ENCODE results near the gene GPR180.

GPR180 gene

DNA sequence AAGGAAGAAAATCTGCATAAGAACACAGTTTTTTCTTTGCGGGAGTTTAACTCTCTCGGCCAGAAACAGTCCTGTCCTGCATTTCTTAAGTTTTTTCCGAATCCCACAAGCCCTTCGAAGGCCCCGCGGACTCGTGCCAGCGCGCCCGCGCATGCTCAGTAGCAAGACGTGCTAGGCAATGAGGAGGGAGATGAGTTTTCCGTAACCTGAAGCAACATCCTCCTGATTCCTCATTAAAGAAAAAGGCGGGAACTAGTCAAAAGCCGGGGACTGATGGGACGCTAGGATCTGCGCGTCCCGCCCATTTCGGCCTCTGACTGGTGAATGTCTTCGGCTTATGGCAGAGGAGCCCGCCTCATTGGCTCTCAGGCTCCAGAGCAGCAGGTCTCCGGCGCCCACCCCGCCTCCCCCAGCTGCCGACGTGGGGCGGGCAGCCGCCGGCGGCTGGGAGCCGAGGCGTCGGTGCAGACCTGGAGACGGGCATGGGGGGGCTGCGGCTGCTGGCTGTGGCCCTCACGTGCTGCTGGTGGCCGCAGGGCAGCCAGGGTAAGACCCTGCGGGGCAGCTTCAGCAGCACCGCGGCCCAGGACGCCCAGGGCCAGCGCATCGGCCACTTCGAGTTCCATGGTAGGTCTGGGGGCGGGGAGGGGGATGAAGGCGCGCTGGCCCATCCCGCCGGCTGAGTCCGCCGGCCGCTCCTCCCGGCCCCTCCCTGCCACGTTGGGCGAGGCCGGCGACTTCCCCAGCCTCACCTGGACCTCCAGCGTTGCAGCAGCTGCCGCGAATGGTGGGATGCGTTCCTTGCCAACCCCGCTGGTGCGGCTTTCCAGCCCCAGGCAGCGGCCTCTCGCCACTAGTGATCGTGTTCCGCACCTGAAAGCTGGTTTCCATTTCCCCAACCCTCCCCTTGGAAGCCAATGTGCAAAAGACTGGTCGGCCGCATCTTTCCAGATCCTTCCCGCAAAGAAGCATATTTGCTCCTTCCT lies at the start of gene GPR180:
Gene GPR180, plus strand, starts transcription at position 412 of the 986 bp plus-strand sequence. Its CDS starts 71 bp downstream, at position 483.
- Histone ChIP-seq H3K4me2 (ENCODE audit: low read depth, low read length, poor library complexity, severe bottlenecking) (peak within 1 kb of the TSS; percentile 77), H3K36me3 (ENCODE audit: insufficient read depth, low read length) (no peaks in the 10 kb centered on the region), H2AFZ (ENCODE audit: low read length) (peak within 1 kb of the TSS; percentile 85), H3K9ac (ENCODE audit: low read depth, low read length, poor library complexity, severe bottlenecking) (peak within 1 kb of the TSS; percentile 74), H3K9me2 (replicated peaks; ENCODE audit: low read depth, low read length) (no peaks in the 10 kb centered on the region), H3K79me2 (ENCODE audit: insufficient read depth, low read length) (peaks cover 15% of the 10 kb centered on the region), H3K4me3 (ENCODE audit: low read length, poor library complexity, severe bottlenecking) (peak within 1 kb of the TSS; percentile 89), H3F3A (ENCODE audit: low read depth) (no peaks in the 10 kb centered on the region; the same call in 1 of the 2 replicates), H3K4me1 (ENCODE audit: insufficient read depth, low read length, poor library complexity, severe bottlenecking) (peaks cover 17% of the 10 kb centered on the region), H4K20me1 (ENCODE audit: insufficient read depth, low read length, poor library complexity, severe bottlenecking) (no peaks in the 10 kb centered on the region), H3K27me3 (ENCODE audit: insufficient read depth, low read length, poor library complexity, severe bottlenecking) (no peaks in the 10 kb centered on the region), H3K9me3 (ENCODE audit: insufficient read depth, low read depth, low read length) (no peaks in the 10 kb centered on the region)
- no peak for TF ChIP-seq EZH2phosphoT487 (IDR thresholded peaks at IDR 0.05; ENCODE audit: borderline replicate concordance)
- TF ChIP-seq, protein P1, sequence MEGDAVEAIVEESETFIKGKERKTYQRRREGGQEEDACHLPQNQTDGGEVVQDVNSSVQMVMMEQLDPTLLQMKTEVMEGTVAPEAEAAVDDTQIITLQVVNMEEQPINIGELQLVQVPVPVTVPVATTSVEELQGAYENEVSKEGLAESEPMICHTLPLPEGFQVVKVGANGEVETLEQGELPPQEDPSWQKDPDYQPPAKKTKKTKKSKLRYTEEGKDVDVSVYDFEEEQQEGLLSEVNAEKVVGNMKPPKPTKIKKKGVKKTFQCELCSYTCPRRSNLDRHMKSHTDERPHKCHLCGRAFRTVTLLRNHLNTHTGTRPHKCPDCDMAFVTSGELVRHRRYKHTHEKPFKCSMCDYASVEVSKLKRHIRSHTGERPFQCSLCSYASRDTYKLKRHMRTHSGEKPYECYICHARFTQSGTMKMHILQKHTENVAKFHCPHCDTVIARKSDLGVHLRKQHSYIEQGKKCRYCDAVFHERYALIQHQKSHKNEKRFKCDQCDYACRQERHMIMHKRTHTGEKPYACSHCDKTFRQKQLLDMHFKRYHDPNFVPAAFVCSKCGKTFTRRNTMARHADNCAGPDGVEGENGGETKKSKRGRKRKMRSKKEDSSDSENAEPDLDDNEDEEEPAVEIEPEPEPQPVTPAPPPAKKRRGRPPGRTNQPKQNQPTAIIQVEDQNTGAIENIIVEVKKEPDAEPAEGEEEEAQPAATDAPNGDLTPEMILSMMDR (conservative IDR thresholded peaks at IDR 0.05; ENCODE audit: low read length): no peak

DNA sequence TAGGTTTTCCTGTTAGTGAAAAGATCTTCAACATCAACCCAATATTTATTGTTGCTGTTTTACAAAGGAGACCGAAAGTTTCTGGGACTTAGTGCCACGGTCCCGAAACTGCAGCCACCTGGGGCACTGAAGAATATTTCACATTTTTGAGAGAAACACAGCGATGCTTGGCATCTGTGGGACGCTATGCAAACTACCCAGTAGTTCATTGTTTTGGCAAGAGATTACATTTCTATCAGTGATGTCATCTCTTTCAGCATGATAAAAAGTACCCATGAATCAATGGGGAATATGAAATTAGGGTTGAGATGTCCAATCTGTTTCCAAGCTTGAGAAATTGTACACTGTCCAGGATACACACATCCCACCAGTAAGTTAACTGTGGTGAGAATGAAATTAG lies 49.6 kb upstream of the GPR180 start:
- Histone ChIP-seq H3K4me3 (ENCODE audit: low read length, poor library complexity, severe bottlenecking) (no peak overlapping the region), H4K20me1 (ENCODE audit: insufficient read depth, low read length, poor library complexity, severe bottlenecking) (no peaks in the 10 kb centered on the region), H3K27me3 (ENCODE audit: insufficient read depth, low read length, poor library complexity, severe bottlenecking) (no peaks in the 10 kb centered on the region), H3K4me1 (ENCODE audit: insufficient read depth, low read length, poor library complexity, severe bottlenecking) (peaks cover 13% of the 10 kb centered on the region), H3K9me3 (ENCODE audit: insufficient read depth, low read depth, low read length) (no peaks in the 10 kb centered on the region), H2AFZ (ENCODE audit: low read length) (no peak overlapping the region), H3K9ac (ENCODE audit: low read depth, low read length, poor library complexity, severe bottlenecking) (no peak overlapping the region), H3K36me3 (ENCODE audit: insufficient read depth, low read length) (no peaks in the 10 kb centered on the region), H3K4me2 (ENCODE audit: low read depth, low read length, poor library complexity, severe bottlenecking) (no peak overlapping the region), H3F3A (ENCODE audit: low read depth) (0 out of 2 replicates have a peak, but pooled peaks cover 13% of the 10 kb centered on the region), H3K79me2 (ENCODE audit: insufficient read depth, low read length) (no peaks in the 10 kb centered on the region), H3K9me2 (replicated peaks; ENCODE audit: low read depth, low read length) (no peaks in the 10 kb centered on the region)
- TF ChIP-seq, protein P1 (conservative IDR thresholded peaks at IDR 0.05; ENCODE audit: low read length): no peak
- TF ChIP-seq EZH2phosphoT487 (IDR thresholded peaks at IDR 0.05; ENCODE audit: borderline replicate concordance): no peak

DNA sequence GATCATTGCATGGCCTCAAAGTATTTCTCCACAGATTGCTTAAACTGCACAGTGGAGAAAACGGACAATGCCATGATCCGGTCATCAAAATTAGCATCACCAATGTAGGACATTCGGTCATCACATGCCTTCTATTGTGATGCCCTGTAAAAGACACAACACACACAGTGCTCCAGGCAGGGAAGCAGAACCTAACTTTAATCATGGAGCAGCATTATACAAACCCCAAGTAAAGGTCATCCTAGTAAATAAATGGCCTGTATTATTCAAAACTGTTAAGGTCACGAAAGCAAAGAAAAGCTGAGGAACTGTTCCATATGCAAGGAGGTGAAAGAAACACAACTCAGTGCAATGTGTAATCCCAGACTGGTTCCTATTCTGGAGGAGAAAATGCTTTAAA lies 47.9 kb upstream of the GPR180 start:
- no peak overlapping the region for H2AFZ ChIP-seq (ENCODE audit: low read length)
- H3K9me2 ChIP-seq (replicated peaks; ENCODE audit: low read depth, low read length): no peaks in the 10 kb centered on the region
- 0 out of 2 replicates have a peak, but pooled peaks cover 9% of the 10 kb centered on the region for H3F3A ChIP-seq (ENCODE audit: low read depth)
- no peak overlapping the region for H3K4me2 ChIP-seq (ENCODE audit: low read depth, low read length, poor library complexity, severe bottlenecking)
- H3K9ac ChIP-seq (ENCODE audit: low read depth, low read length, poor library complexity, severe bottlenecking): no peak overlapping the region
- no peaks in the 10 kb centered on the region for H3K27me3 ChIP-seq (ENCODE audit: insufficient read depth, low read length, poor library complexity, severe bottlenecking)
- no peaks in the 10 kb centered on the region for H3K36me3 ChIP-seq (ENCODE audit: insufficient read depth, low read length)
- no peak overlapping the region for H3K4me3 ChIP-seq (ENCODE audit: low read length, poor library complexity, severe bottlenecking)
- no peaks in the 10 kb centered on the region for H3K9me3 ChIP-seq (ENCODE audit: insufficient read depth, low read depth, low read length)
- no peaks in the 10 kb centered on the region for H3K79me2 ChIP-seq (ENCODE audit: insufficient read depth, low read length)
- peaks cover 9% of the 10 kb centered on the region for H3K4me1 ChIP-seq (ENCODE audit: insufficient read depth, low read length, poor library complexity, severe bottlenecking)
- TF ChIP-seq, protein P1 (conservative IDR thresholded peaks at IDR 0.05; ENCODE audit: low read length): no peak
- no peak for TF ChIP-seq EZH2phosphoT487 (IDR thresholded peaks at IDR 0.05; ENCODE audit: borderline replicate concordance)
- no peaks in the 10 kb centered on the region for H4K20me1 ChIP-seq (ENCODE audit: insufficient read depth, low read length, poor library complexity, severe bottlenecking)

Measured in Loucy (cell line).